Panc1 (cell line): Measurements from ENCODE around the gene MTM1. TPM values are rescaled to one million over a fixed set of nuclear protein-coding genes. Genes with fewer than 3 reads are reported as not detected.

Experiments used
- ATAC-seq: fragments of 200-7000 bp; cut with Tn5 transposase; 2 replicates; pipeline ENCODE4 v1.9.1; 2020; ENCODE audit warnings: mild to moderate bottlenecking, moderate library complexity
- BruUV-seq: library from RNA; stranded (reverse); fragments of 400-500 nt; replicated peaks from 2 replicates; lab custom pipeline; 2021; lab: Mats Ljungman, UMichigan
- CTCF ChIA-PET: fragments of 300-600 bp; sonication (Branson Sonifier 250); formaldehyde crosslinking; loops from one replicate; lab custom pipeline; 2022; ENCODE audit warnings: antibody characterized with exemption; lab: Charles Lee
- POLR2A ChIA-PET: fragments of 300-600 bp; sonication (Branson Sonifier 250); formaldehyde crosslinking; loops from one replicate; lab custom pipeline; 2022; ENCODE audit warnings: antibody characterized with exemption; lab: Charles Lee
- DNase-seq: peaks from one replicate; pipeline ENCODE4 v3.0.0-alpha.2; 2010; ENCODE audit warnings: low read depth, low spot score
- H3K27ac ChIP-seq: 2 replicates; pipeline ENCODE4 v1.5.1; 2011; ENCODE audit warnings: mild to moderate bottlenecking, low read length, inconsistent platforms
- H3K27me3 ChIP-seq: fragments of 200-500 bp; sonication (Bioruptor generic); 2 replicates; pipeline ENCODE4 v1.6.0; 2014; ENCODE audit warnings: low read length, inconsistent platforms; ENCODE audit not compliant: control insufficient read depth, insufficient read depth
- H3K36me3 ChIP-seq: fragments of 200-500 bp; sonication (Bioruptor generic); 2 replicates; pipeline ENCODE4 v1.5.1; 2014; ENCODE audit warnings: inconsistent platforms, mild to moderate bottlenecking, low read length, moderate library complexity; ENCODE audit not compliant: control insufficient read depth, insufficient read depth
- H3K4me1 ChIP-seq: 2 replicates; pipeline ENCODE4 v1.5.1; 2011; ENCODE audit warnings: inconsistent platforms, mild to moderate bottlenecking, low read length, moderate library complexity; ENCODE audit not compliant: control insufficient read depth, insufficient read depth
- H3K4me3 ChIP-seq, 2 experiments: 2 replicates each; pipeline ENCODE4 v1.5.1; 2011 to 2012; ENCODE audit warnings: low read depth in 2 of 2, low read length in 2 of 2, mild to moderate bottlenecking in 2 of 2, inconsistent platforms in 1 of 2, moderate library complexity in 1 of 2
- H3K9me3 ChIP-seq: fragments of 200-500 bp; sonication (Bioruptor generic); 2 replicates; pipeline ENCODE4 v1.5.1; 2014; ENCODE audit warnings: low read depth, mild to moderate bottlenecking, inconsistent platforms, low read length, moderate library complexity; ENCODE audit not compliant: control insufficient read depth, insufficient read depth
- POLR2AphosphoS5 ChIP-seq: IDR thresholded peaks from 2 replicates; pipeline ENCODE4 v1.6.1; 2012; ENCODE audit warnings: mild to moderate bottlenecking, low read depth, low read length, moderate library complexity
- REST ChIP-seq, 2 experiments: IDR thresholded peaks; 2 replicates each; pipeline ENCODE4 v1.6.1; 2011 to 2012; ENCODE audit warnings: low read depth in 2 of 2, control low read depth in 1 of 2, low read length in 1 of 2, mild to moderate bottlenecking in 1 of 2, moderate library complexity in 1 of 2; ENCODE audit not compliant: insufficient read depth in 1 of 2
- SIN3A ChIP-seq: IDR thresholded peaks from 2 replicates; pipeline ENCODE4 v1.6.1; 2012; ENCODE audit warnings: low read depth, mild to moderate bottlenecking, low read length, moderate library complexity, borderline replicate concordance; ENCODE audit not compliant: insufficient read depth
- TCF7L2 ChIP-seq: IDR thresholded peaks from 2 replicates; pipeline ENCODE4 v1.6.1; 2011; ENCODE audit warnings: mild to moderate bottlenecking, low read depth, low read length, inconsistent platforms
- in situ Hi-C: cut with HindIII; loops from 2 replicates; pipeline ENCODE4 v1.10.0; 2016; ENCODE audit warnings: low sequenced_read_pairs, low pct_unique_long_range_greater_than_20kb
- intact Hi-C: fragments of 100-400 bp; cut with micrococcal nuclease; formaldehyde crosslinking; loops from one replicate; pipeline ENCODE4 v1.10.0; 2022; ENCODE audit not compliant: unreplicated experiment
- total RNA-seq: library from RNA; stranded (reverse); gene quantifications from one replicate; pipeline ENCODE4 v1.2.1, GENCODE V29; 2021; ENCODE audit not compliant: unreplicated experiment
- TF ChIP-seq, protein P1 (sequence below): fragments of 450-650 bp; IDR thresholded peaks from 2 replicates; pipeline ENCODE4 v1.5.1; 2017; ENCODE audit warnings: mild to moderate bottlenecking

Gene MTM1
- total RNA-seq, 1 experiment from 2014 or later = 24.0 TPM

- no peaks in the 10 kb centered on the region for H3K27me3 ChIP-seq
- ATAC-seq (no peak), DNase-seq (no peak)
- POLR2A ChIA-PET = no interaction called here
- TF ChIP-seq POLR2AphosphoS5 (no peak), TCF7L2 (no peak), REST (IDR thresholded peaks at IDR 0.05; ENCODE audit: insufficient read depth in 1 of 2, low read depth in 2 of 2, low read length in 1 of 2) (no peak), SIN3A (no peak)
- TF ChIP-seq, protein P1, sequence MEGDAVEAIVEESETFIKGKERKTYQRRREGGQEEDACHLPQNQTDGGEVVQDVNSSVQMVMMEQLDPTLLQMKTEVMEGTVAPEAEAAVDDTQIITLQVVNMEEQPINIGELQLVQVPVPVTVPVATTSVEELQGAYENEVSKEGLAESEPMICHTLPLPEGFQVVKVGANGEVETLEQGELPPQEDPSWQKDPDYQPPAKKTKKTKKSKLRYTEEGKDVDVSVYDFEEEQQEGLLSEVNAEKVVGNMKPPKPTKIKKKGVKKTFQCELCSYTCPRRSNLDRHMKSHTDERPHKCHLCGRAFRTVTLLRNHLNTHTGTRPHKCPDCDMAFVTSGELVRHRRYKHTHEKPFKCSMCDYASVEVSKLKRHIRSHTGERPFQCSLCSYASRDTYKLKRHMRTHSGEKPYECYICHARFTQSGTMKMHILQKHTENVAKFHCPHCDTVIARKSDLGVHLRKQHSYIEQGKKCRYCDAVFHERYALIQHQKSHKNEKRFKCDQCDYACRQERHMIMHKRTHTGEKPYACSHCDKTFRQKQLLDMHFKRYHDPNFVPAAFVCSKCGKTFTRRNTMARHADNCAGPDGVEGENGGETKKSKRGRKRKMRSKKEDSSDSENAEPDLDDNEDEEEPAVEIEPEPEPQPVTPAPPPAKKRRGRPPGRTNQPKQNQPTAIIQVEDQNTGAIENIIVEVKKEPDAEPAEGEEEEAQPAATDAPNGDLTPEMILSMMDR = no peak
- in situ Hi-C loops = no loop called here
- BruUV-seq = no TSS peak
- intact Hi-C loops = no loop called here
- H3K4me1 ChIP-seq = peaks cover 13% of the 10 kb centered on the region
- H3K27ac ChIP-seq = no peak overlapping the region
- H3K9me3 ChIP-seq = no peaks in the 10 kb centered on the region; the same call in 1 of the 2 replicates
- H3K36me3 ChIP-seq = no peaks in the 10 kb centered on the region
- CTCF ChIA-PET = no interaction called here
- no peak overlapping the region for H3K4me3 ChIP-seq
Observed at GRCh38 chrX:150690126-150690525, 121.7 kb downstream of the MTM1 start.

DNA sequence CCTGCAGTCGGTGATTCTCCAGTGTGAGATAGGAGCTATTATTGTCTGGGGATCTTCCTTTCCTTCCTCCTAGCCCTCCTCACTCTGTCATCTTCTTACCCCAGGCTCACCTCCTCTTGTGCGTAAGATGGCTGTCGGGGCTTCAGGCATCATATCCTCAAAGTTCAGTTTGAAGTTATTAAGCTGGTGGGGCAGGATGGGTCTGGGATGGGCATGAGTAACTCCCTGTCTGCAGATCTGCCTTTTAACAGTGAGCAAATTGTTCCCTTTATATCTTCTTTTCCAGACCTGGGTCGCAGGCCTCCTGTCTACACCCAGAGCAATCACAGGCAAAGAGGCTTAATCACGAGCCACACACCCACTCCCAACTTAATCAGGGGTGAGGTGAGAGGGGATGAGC is 123.9 kb downstream of the MTM1 start:
- POLR2A ChIA-PET = interaction anchor here (0.5 kb wide), 1 partner anchor 113 kb away, joined by 3 read pairs; no protein-coding TSS in a partner anchor
- Histone ChIP-seq H3K36me3 (no peaks in the 10 kb centered on the region), H3K27ac (peak overlapping the region; percentile 77), H3K9me3 (no peaks in the 10 kb centered on the region; the same call in 1 of the 2 replicates), H3K4me3 (peak overlapping the region; percentile 67 to 75), H3K4me1 (peaks cover 13% of the 10 kb centered on the region), H3K27me3 (no peaks in the 10 kb centered on the region)
- intact Hi-C loops = no loop called here
- DNase-seq (no peak), ATAC-seq (no peak)
- BruUV-seq = no TSS peak
- CTCF ChIA-PET = no interaction called here
- in situ Hi-C loops = no loop called here
- TF ChIP-seq POLR2AphosphoS5 (no peak), SIN3A (no peak), REST (IDR thresholded peaks at IDR 0.05; ENCODE audit: insufficient read depth in 1 of 2, low read depth in 2 of 2, low read length in 1 of 2) (no peak), TCF7L2 (no peak)
- TF ChIP-seq, protein P1 = no peak
